HG02571 (cell line): Measurements from ENCODE around the gene CCDC71L.

Experiments used
- ATAC-seq: cut with Tn5 transposase; IDR thresholded peaks from one replicate; pipeline ENCODE4 v1.9.1; 2021; ENCODE audit warnings: mild to moderate bottlenecking, moderate library complexity; ENCODE audit not compliant: unreplicated experiment

The CCDC71L gene

GRCh38 chr7:106659166-106659962 is 1.6 kb downstream of the CCDC71L start:
- ATAC-seq, result no peak

- ATAC-seq, result no peak
Observed at GRCh38 chr7:106658316-106659165, 2.4 kb downstream of the CCDC71L start.

- ATAC-seq, result no peak
Observed at GRCh38 chr7:106657085-106657991, 3.6 kb downstream of the CCDC71L start.

- no peak for ATAC-seq
Observed at GRCh38 chr7:106655703-106656498, 5.1 kb downstream of the CCDC71L start.

GRCh38 chr7:106653488-106653887 is 7.5 kb downstream of the CCDC71L start:
- no peak for ATAC-seq

GRCh38 chr7:106652909-106653308 is 8.0 kb downstream of the CCDC71L start:
- no peak for ATAC-seq

GRCh38 chr7:106652092-106652491 is 8.9 kb downstream of the CCDC71L start:
- no peak for ATAC-seq

GRCh38 chr7:106646256-106646655 is 14.7 kb downstream of the CCDC71L start:
- no peak for ATAC-seq

- ATAC-seq, result no peak
Observed at GRCh38 chr7:106644999-106645398, 16.0 kb downstream of the CCDC71L start.

GRCh38 chr7:106643216-106644000 is 17.6 kb downstream of the CCDC71L start:
- no peak for ATAC-seq

- no peak for ATAC-seq
Observed at GRCh38 chr7:106641416-106641815, 19.5 kb downstream of the CCDC71L start.

- ATAC-seq, result no peak
Observed at GRCh38 chr7:106640368-106641141, 20.4 kb downstream of the CCDC71L start.

GRCh38 chr7:106639476-106640334 is 21.3 kb downstream of the CCDC71L start:
- ATAC-seq, result no peak

- no peak for ATAC-seq
Observed at GRCh38 chr7:106635411-106635810, 25.5 kb downstream of the CCDC71L start.

- no peak for ATAC-seq
Observed at GRCh38 chr7:106634958-106635357, 26.0 kb downstream of the CCDC71L start.

- no peak for ATAC-seq
Observed at GRCh38 chr7:106630648-106631047, 30.3 kb downstream of the CCDC71L start.

GRCh38 chr7:106629516-106629915 is 31.4 kb downstream of the CCDC71L start:
- no peak for ATAC-seq
